Activated T-helper 2 cell treated with anti-CD3 and anti-CD28 coated beads, Interferon-gamma antibody, Interleukin-2, Interleukin-4, amounts not matched to agents 10 μg/mL and 5 μg/mL and 100 μg/mL, durations not matched to agents 14 hours and 24 hours and 36 hours (primary cell): ENCODE results near the gene ADRA2B. TPM values are rescaled to one million over a fixed set of nuclear protein-coding genes. Genes with fewer than 3 reads are reported as not detected.
"Not testable (repeated sequence)": the region's sequence is repeated elsewhere in the genome, so short reads cannot be mapped to it uniquely, and the experiment has no call there.

Experiments used
- DNase-seq: peaks from one replicate; pipeline ENCODE4 v3.0.0; 2021; ENCODE audit warnings: low spot score
- H3K27ac Mint-ChIP-seq: one replicate; pipeline ENCODE4 v1.8.0; 2021; ENCODE audit warnings: mixed read lengths
- H3K27me3 Mint-ChIP-seq: one replicate; pipeline ENCODE4 v1.8.0; 2021; ENCODE audit warnings: low read depth, mixed read lengths
- H3K36me3 Mint-ChIP-seq: one replicate; pipeline ENCODE4 v1.8.0; 2021; ENCODE audit warnings: low read depth, mixed read lengths
- H3K4me1 Mint-ChIP-seq: one replicate; pipeline ENCODE4 v1.8.0; 2021; ENCODE audit warnings: low read depth, mixed read lengths
- H3K4me3 Mint-ChIP-seq: one replicate; pipeline ENCODE4 v1.8.0; 2021; ENCODE audit warnings: low read depth, mild to moderate bottlenecking, moderate library complexity, mixed read lengths
- H3K9me3 Mint-ChIP-seq: one replicate; pipeline ENCODE4 v1.8.0; 2021; ENCODE audit warnings: mixed read lengths
- intact Hi-C: fragments of 100-400 bp; cut with micrococcal nuclease; formaldehyde crosslinking; loops from one replicate; pipeline ENCODE4 v1.15.1; 2023
- total RNA-seq: library from RNA; stranded (reverse); gene quantifications from 2 replicates; pipeline ENCODE4 v1.2.3, GENCODE V29; 2022

ADRA2B gene
- 0.09 and 0.21 TPM in 2 replicates for total RNA-seq

DNA sequence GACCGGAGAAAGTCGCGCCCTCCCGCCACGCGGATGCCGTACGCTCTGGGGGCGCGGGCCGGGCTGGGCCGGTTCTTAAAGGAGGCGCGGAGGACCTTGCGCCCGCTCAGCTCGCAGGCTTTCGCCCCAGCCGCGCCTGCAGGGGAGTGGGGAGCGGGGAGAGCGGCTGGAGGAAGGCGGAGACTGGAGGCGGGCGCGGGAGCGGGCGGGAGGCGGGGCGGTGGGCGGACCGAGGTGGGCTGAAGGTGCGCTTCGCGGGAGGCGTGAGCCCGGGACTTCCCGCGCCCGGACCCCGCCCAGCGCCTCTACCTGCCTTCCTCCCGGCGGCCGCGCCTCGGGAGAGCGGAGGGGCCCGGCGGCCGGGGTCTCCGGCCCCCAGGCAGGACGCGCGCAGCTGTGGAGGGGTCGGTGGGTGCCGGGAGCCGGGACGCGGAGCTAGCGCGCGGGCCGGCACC, at the start of gene ADRA2B:
Gene ADRA2B, minus strand, starts transcription at position 148 of the 455 bp plus-strand sequence. CDS start 422 bp downstream, outside the sequence.
- H3K27me3 Mint-ChIP-seq, result peaks cover 39% of the 10 kb centered on the region
- H3K4me1 Mint-ChIP-seq, result peaks cover 14% of the 10 kb centered on the region
- H3K36me3 Mint-ChIP-seq, result no peaks in the 10 kb centered on the region
- no peak within 1 kb of the TSS for H3K27ac Mint-ChIP-seq
- no peaks in the 10 kb centered on the region for H3K9me3 Mint-ChIP-seq
- peak; percentile 57 for DNase-seq
- intact Hi-C loops, result loop anchor here (2.0 to 5.0 kb wide), 2 partner anchors 109 to 124 kb away; no protein-coding TSS in a partner anchor
- H3K4me3 Mint-ChIP-seq, result peak within 1 kb of the TSS; percentile 72

DNA sequence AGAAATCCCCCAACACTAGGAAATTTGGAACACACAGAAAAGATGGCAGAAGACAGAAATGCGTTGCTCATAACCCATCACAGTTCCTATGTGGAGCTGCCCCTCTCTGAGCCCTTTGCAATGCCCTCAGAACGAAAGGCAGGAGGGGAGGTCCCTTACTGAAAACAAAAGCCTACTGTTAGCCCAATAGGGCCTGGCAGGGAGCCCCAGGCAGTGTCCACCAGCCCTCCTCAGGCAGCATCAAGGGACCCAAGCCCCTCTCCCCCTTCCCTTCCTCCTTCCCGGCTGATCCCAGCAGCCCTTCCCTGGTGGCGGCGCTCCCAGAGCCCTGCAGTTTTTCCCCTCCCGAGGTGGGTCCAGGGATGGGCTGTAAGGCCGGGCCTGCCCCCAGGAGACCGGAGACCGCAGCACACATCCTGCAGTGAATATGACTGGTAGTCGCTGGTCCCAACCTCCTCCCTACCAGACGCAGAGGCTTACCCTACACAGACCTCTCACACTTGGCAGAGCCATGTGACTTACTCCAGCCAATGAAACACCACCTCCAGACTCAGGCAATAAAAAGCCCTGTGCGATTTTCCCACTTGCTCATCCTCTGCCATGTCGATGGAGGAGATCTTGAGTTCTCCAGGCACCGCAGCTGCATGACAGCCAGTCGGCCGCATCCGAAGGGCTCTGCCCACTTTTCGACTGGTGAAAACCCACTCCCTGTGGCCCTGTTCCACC, 48.3 kb upstream of the ADRA2B start:
- no peaks in the 10 kb centered on the region for H3K27me3 Mint-ChIP-seq
- DNase-seq, result peak; percentile 66
- intact Hi-C loops, result loop anchor here (1.0 kb wide), 1 partner anchor 18 kb away; no protein-coding TSS in a partner anchor
- H3K36me3 Mint-ChIP-seq, result peaks cover 14% of the 10 kb centered on the region
- peak overlapping the region; percentile 99 for H3K27ac Mint-ChIP-seq
- peak overlapping the region; percentile 83 for H3K4me3 Mint-ChIP-seq
- peaks cover 60% of the 10 kb centered on the region for H3K4me1 Mint-ChIP-seq
- peaks cover 14% of the 10 kb centered on the region for H3K9me3 Mint-ChIP-seq

DNA sequence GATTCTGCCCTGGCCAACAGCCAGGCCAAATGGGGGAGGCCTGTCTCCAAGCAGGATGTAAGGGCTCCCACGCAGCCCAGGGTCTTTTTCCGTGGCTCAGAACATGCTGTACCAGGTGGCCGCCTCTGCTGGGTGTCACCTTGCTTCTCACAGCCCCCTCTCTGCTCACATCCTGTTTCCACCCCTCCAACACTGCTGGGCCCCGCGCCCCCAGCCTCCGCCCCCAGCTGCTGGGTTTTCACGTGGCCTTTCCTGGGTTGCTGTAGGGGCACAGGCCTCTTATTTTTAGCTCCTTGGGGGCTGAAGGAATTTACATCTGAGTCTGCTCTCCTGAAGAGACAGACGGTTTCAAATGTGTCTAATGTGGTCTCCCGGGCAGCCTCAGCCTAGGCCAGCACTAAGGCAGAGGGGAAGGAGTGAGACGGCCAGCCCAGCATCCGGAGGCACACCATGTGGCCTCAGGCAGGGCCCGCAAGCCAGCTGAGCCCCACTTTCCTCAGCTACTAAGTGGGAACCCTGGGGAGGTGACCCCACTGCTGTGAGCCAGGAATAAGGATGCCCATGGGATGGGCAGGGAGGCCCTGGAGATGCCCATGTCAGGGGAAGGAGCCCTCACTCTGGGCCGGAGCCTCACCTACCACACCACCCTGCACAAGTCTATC, 47.5 kb upstream of the ADRA2B start:
- intact Hi-C loops, result loop anchor here (1.0 kb wide), 1 partner anchor 18 kb away; no protein-coding TSS in a partner anchor
- H3K36me3 Mint-ChIP-seq, result peaks cover 9% of the 10 kb centered on the region
- no peaks in the 10 kb centered on the region for H3K27me3 Mint-ChIP-seq
- peak overlapping the region; percentile 99 for H3K27ac Mint-ChIP-seq
- peak overlapping the region; percentile 83 for H3K4me3 Mint-ChIP-seq
- H3K9me3 Mint-ChIP-seq, result peaks cover 9% of the 10 kb centered on the region
- H3K4me1 Mint-ChIP-seq, result peaks cover 64% of the 10 kb centered on the region
- peak; percentile 43 for DNase-seq

DNA sequence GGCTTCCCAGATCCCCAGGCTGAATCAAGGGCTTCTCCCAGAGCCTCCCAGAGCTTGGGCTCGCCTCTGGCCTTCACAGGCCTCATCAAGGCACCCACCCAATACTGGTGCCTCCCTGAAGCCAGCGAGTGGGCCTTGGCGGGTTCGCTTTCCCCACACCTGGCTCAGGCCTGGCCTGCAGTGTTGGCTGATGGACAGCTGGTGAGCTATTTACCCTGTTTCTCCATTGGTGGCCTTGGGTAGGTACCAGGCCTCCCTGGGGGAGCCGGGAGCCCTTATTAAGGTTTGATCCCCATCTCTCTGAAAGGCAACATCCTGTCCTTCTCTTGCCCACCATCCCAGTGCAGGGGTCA, 47.0 kb upstream of the ADRA2B start:
- no peaks in the 10 kb centered on the region for H3K27me3 Mint-ChIP-seq
- peaks cover 8% of the 10 kb centered on the region for H3K9me3 Mint-ChIP-seq
- H3K36me3 Mint-ChIP-seq, result peaks cover 8% of the 10 kb centered on the region
- intact Hi-C loops, result no loop called here
- DNase-seq, result no peak
- H3K4me3 Mint-ChIP-seq, result peak overlapping the region; percentile 83
- peak overlapping the region; percentile 99 for H3K27ac Mint-ChIP-seq
- H3K4me1 Mint-ChIP-seq, result peaks cover 64% of the 10 kb centered on the region

DNA sequence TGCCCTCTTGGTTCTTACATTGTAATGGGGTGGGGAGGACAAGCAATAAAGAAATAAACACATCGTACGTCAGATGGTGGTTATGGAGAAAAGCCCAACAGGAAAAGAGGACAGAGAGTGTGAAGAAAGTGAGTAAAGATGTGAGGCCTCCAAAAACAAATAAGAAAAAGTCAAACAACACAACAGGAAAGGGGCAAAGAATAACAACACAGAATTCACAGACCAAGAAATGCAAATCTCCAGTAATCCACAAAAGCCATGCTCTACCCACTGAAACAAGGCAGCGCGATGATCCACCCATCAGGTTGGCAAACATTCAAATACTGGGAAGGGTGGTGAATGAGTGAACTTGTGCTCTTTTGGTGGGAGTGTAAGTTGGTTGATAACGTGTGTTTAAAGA, 45.5 kb upstream of the ADRA2B start:
- H3K27me3 Mint-ChIP-seq, result no peaks in the 10 kb centered on the region
- DNase-seq, result no peak
- no peak overlapping the region for H3K4me3 Mint-ChIP-seq
- H3K36me3 Mint-ChIP-seq, result peaks cover 8% of the 10 kb centered on the region
- peaks cover 8% of the 10 kb centered on the region for H3K9me3 Mint-ChIP-seq
- H3K27ac Mint-ChIP-seq, result peak overlapping the region; percentile 99
- H3K4me1 Mint-ChIP-seq, result peaks cover 68% of the 10 kb centered on the region
- intact Hi-C loops, result no loop called here

DNA sequence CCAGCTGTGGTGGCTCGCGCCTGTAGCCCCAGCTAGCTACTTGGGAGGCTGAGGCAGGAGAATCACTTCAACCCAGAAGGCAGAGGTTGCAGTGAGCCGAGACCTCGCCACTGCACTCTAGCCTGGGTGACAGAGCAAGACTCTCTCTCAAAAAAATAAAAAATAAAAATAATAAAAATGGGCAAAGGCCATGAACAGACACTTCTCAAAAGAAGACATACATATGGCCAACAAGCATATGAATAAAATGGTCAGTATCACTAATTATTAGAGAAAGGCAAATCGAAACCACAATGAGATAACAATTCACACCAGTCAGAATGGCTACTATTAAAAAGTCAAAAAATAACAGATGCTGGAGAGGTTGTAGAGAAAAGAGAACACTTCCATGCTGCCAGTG, 44.0 kb upstream of the ADRA2B start:
- H3K36me3 Mint-ChIP-seq, intact Hi-C loops, H3K9me3 Mint-ChIP-seq, H3K27me3 Mint-ChIP-seq, H3K27ac Mint-ChIP-seq, DNase-seq, H3K4me3 Mint-ChIP-seq: not testable (repeated sequence)
- H3K4me1 Mint-ChIP-seq, result peaks cover 78% of the 10 kb centered on the region

DNA sequence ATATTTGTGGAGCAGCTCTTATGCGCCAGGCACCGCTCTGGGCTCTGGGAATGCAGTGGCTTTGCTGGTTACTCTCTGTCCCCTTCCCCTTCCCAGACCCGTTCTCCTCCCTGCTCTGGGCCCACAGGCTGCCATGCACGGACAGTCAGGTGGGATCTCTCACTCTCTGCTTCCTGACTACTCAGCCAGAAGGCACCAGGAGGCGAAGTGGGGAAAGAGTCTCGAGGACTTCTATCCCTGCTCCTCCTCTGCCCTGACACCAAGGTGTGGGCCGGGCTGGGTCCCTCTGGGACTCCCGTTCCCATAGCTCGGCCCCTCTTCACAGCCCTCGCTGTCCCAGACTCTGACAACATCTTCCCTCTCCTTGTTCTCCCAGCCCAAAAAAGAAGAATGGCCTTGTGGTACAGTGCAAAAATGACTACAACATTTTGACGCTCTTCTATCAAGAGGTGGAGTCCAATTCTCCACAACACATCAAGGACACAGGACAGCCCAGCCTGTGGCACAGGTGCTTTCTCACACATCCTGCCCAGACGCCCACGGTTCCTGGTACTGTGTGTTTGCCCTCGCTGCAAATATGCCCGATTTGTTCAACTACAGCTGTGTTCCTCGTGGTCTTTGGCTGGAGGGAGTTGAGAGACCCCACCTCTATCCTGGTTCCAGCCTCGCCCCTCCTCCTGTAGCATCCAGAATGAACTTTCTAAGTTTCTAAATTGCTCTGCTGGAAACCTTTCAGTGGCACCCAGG, 42.9 kb upstream of the ADRA2B start:
- Mint-ChIP-seq H3K27ac (peak overlapping the region; percentile 93), H3K4me3 (peak overlapping the region; percentile 60), H3K9me3 (peaks cover 8% of the 10 kb centered on the region), H3K4me1 (peaks cover 74% of the 10 kb centered on the region), H3K36me3 (peaks cover 8% of the 10 kb centered on the region), H3K27me3 (no peaks in the 10 kb centered on the region)
- intact Hi-C loops, result no loop called here
- peak; percentile 12 for DNase-seq

DNA sequence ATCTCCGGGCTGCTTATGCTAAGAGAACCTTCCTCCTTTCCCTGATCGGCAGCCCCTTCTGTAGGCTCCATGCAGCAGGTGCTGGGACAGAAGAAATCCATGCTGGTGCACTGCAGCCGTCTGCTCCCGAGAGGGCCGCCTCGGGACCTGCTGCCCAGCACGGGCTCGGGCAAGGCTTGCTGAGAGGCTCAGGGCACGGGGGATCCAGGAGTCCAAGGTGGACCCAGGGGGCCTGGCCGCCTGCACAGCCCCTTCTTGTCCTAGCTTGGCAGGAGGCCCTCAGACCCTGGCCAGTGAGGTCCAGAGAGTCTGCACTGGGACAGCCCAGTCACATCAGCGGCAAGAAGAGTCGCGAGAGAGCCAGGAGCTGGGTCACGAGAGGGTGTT, 42.2 kb upstream of the ADRA2B start:
- H3K27ac Mint-ChIP-seq, result peak overlapping the region; percentile 93
- peaks cover 8% of the 10 kb centered on the region for H3K36me3 Mint-ChIP-seq
- peaks cover 8% of the 10 kb centered on the region for H3K9me3 Mint-ChIP-seq
- H3K4me1 Mint-ChIP-seq, result peaks cover 67% of the 10 kb centered on the region
- intact Hi-C loops, result no loop called here
- H3K27me3 Mint-ChIP-seq, result no peaks in the 10 kb centered on the region
- peak overlapping the region; percentile 60 for H3K4me3 Mint-ChIP-seq
- DNase-seq, result peak; percentile 8

DNA sequence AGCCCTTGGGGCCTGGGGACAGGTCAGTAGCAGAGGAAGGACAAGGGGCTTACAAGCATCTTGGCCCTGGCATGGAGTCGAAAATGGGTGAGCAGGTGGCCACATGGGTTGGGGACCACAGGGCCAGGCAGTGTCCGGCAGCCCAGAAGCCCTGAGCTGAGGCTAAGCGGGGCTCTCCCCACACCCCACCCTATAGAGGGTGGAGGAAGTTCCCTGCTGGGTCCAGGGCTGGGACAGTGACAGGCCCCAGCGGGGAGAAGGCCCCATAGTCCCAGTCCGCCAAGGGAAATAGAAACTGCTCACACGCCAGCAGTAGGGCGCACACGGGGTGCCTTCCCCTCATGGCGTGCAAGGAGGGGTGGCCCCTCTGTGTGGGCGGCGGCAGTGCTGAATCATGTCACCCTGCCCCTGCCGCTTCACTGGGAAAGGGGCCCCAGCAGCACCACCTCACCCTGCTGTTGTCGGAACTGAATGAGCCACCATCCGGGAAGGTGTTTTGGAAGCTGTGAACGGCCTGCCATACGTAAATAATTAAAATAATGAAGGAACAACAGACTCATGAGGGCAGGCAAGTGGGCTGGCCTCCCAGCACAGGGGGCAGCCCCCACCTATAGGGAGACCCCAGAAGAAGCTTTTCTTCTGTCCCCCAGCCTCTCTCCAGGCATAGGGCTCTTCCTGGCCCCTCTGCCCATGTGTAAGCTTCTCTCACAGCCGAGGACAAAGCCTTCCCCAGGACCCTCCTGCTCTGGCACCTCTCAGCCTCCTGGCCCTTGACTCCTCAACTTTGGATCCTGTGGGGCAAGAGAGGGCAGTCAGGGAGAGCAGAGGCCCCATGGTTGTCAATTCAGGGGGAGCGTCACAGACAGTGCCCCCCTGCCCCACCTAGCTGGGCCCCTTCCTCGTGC, 41.5 kb upstream of the ADRA2B start:
- H3K36me3 Mint-ChIP-seq, result peaks cover 8% of the 10 kb centered on the region
- no peaks in the 10 kb centered on the region for H3K27me3 Mint-ChIP-seq
- peak overlapping the region; percentile 93 for H3K27ac Mint-ChIP-seq
- H3K9me3 Mint-ChIP-seq, result peaks cover 8% of the 10 kb centered on the region
- intact Hi-C loops, result loop anchor here (1.0 kb wide), 1 partner anchor 10 kb away; no protein-coding TSS in a partner anchor
- DNase-seq, result peak; percentile 68
- H3K4me1 Mint-ChIP-seq, result peaks cover 65% of the 10 kb centered on the region
- H3K4me3 Mint-ChIP-seq, result peak overlapping the region; percentile 60

DNA sequence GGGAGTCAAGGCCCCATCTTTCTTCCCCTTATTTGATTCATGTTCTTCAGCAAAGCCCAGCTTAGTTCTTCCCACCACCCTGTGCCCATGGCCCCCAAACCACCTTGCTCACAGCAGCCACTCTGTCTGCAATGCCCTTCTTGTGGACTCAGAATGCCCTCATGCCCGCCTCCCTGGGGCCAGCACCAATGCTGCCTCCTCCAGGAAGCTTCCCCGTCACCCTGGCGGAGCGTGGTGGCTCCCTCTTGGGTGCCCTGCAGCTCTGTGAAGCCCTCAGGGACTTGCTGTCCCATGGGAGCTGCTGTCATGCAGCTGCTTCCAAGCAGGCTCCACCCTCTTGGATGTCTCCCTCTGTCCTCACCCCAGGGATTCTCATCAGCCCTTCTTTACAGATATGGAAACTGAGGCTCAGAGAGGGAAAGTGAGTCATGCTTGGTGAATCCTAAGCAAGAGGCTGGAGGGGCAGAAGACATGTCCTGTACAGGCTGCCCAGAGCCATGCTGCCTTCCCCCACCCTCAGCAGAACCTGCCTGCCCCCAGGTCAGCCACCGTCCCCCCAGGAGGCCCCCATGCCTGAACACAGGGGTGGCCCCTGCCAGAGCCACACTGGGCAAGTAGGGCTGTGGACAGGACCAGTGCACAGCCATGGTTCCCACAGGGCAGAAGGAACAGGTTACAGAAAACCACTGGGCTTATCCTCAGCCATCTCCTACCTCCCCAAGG, 40.7 kb upstream of the ADRA2B start:
- H3K36me3 Mint-ChIP-seq, result peaks cover 8% of the 10 kb centered on the region

DNA sequence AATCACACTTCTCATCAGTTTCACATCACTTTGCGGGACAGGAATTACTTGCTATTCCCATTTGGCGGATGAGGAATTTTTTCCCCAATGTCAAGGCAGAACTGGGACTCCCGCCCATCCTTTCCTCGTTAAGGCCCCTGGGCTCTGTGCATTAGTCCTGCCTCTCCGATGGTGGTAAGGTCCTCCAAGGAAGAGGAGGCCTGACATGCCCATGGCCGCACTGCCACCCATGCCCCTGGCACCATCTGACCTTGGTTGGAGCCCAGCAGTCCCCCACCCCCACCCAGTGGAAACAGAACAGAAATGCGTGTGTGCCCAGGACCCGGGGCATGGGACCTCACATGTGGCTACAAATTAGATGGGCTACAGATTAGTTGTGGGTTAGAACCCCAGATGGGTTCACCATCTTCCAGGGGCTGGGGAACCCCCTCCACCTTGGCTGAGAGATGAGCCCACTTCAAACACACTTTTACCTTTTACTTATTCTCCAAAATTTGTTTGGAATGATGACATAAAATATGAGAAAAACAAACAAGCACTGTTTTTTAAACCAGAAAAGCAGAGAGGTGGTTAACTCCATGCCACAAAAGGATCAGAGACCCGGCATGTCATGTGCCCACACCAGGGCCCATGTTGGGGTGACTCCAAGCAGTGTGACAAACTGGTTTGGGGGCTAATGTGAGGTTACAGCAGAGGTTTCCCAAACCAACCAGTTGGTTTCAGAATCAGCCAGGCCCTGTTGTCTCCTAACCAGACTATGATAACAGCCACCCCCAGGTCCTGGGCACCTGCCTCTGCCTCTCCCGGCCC, 39.8 kb upstream of the ADRA2B start:
- Mint-ChIP-seq H3K4me3 (peak overlapping the region; percentile 55), H3K27ac (peak overlapping the region; percentile 93), H3K4me1 (peaks cover 61% of the 10 kb centered on the region), H3K36me3 (peaks cover 8% of the 10 kb centered on the region), H3K27me3 (no peaks in the 10 kb centered on the region), H3K9me3 (peaks cover 8% of the 10 kb centered on the region)
- intact Hi-C loops, result no loop called here
- no peak for DNase-seq

More for the DNA sequence above, 40.7 kb upstream of the ADRA2B start:
- intact Hi-C loops, result loop anchor here (1.0 kb wide), 1 partner anchor 9 kb away; no protein-coding TSS in a partner anchor
- peaks cover 8% of the 10 kb centered on the region for H3K9me3 Mint-ChIP-seq
- DNase-seq, result no peak
- H3K4me3 Mint-ChIP-seq, result peak overlapping the region; percentile 60
- peaks cover 59% of the 10 kb centered on the region for H3K4me1 Mint-ChIP-seq
- H3K27ac Mint-ChIP-seq, result peak overlapping the region; percentile 93
- H3K27me3 Mint-ChIP-seq, result no peaks in the 10 kb centered on the region
